Endothelial cell of umbilical vein (primary cell): ENCODE data around the gene RPS25. TPM values are rescaled to one million over a fixed set of nuclear protein-coding genes. Genes with fewer than 3 reads are reported as not detected.

Experiments used
- BruUV-seq: library from RNA; stranded (reverse); fragments of 400-500 nt; replicated peaks from 2 replicates; lab custom pipeline; 2021; lab: Mats Ljungman, UMichigan
- CTCF ChIA-PET: fragments of 300-600, 350-600 bp; sonication (Branson Sonifier 250); formaldehyde crosslinking; loops from one replicate; lab custom pipeline; 2021; ENCODE audit warnings: antibody characterized with exemption, inconsistent platforms; lab: Charles Lee
- POLR2A ChIA-PET: fragments of 300-600, 350-600 bp; sonication (Branson Sonifier 250); formaldehyde crosslinking; loops from one replicate; lab custom pipeline; 2021; ENCODE audit warnings: antibody characterized with exemption, inconsistent platforms; lab: Charles Lee
- DNase-seq: peaks from one replicate; pipeline ENCODE4 v3.0.0-alpha.2; 2011; ENCODE audit warnings: low read depth, low spot score
- FAIRE-seq: peaks from 2 replicates; lab custom pipeline; 2011; peaks lifted over from hg19 to GRCh38; lab: Jason Lieb, UNC
- H2AFZ ChIP-seq: 2 replicates; pipeline ENCODE4 v1.6.0; 2012; ENCODE audit warnings: low read depth, low read length, control low read depth, inconsistent platforms
- H3K27ac ChIP-seq: 2 replicates; pipeline ENCODE4 v1.5.1; 2011; ENCODE audit warnings: low read depth, mild to moderate bottlenecking, control low read depth, low read length, moderate library complexity; ENCODE audit not compliant: insufficient read depth
- H3K27me3 ChIP-seq, 2 experiments: 2 replicates each; pipeline versions ENCODE4 v1.6.0 to v1.6.1; 2011; ENCODE audit warnings: low read length in 2 of 2, mixed read lengths in 1 of 2; ENCODE audit not compliant: control insufficient read depth in 2 of 2, insufficient read depth in 2 of 2
- H3K36me3 ChIP-seq, 2 experiments: 2 replicates in 1 of 2; 3 replicates in 1 of 2; pipeline ENCODE4 v1.5.1; 2011; ENCODE audit warnings: low read length in 2 of 2, mild to moderate bottlenecking in 1 of 2, moderate library complexity in 1 of 2; ENCODE audit not compliant: control insufficient read depth in 2 of 2, insufficient read depth in 2 of 2; ENCODE audit errors: extremely low read depth in 1 of 2
- H3K4me1 ChIP-seq: 3 replicates; pipeline ENCODE4 v1.5.1; 2011; ENCODE audit warnings: mild to moderate bottlenecking, low read length; ENCODE audit not compliant: control insufficient read depth, insufficient read depth; ENCODE audit errors: extremely low read depth
- H3K4me2 ChIP-seq: 2 replicates; pipeline ENCODE4 v1.6.1; 2011; ENCODE audit warnings: low read length, control low read depth, mixed read lengths; ENCODE audit not compliant: insufficient read depth
- H3K4me3 ChIP-seq, 3 experiments: fragments of 200-600 bp in 1 of 3; sonication (generic), shearing (Covaris generic) in 1 of 3; replicated peaks in 1 of 3; 2 replicates each; pipeline ENCODE4 v1.5.1; 2011 to 2016; ENCODE audit warnings: control low read depth in 3 of 3, low read length in 3 of 3, mild to moderate bottlenecking in 2 of 3, inconsistent platforms in 1 of 3, low read depth in 1 of 3, moderate library complexity in 1 of 3; ENCODE audit not compliant: insufficient read depth in 1 of 3
- H3K79me2 ChIP-seq: 2 replicates; pipeline ENCODE4 v1.6.0; 2012; ENCODE audit warnings: low read length, inconsistent platforms; ENCODE audit not compliant: control insufficient read depth, insufficient read depth
- H3K9ac ChIP-seq: replicated peaks from 2 replicates; pipeline ENCODE3; 2011; ENCODE audit warnings: low read length, control low read depth; ENCODE audit not compliant: insufficient read depth; ENCODE audit errors: extremely low read depth
- H3K9me1 ChIP-seq: replicated peaks from 3 replicates; pipeline ENCODE4 v1.6.0; 2011; ENCODE audit warnings: mild to moderate bottlenecking, low read length; ENCODE audit not compliant: control insufficient read depth, insufficient read depth; ENCODE audit errors: extremely low read depth
- H3K9me3 ChIP-seq: replicated peaks from 2 replicates; pipeline ENCODE4 v1.5.1; 2012; ENCODE audit warnings: low read length, inconsistent platforms; ENCODE audit not compliant: control insufficient read depth, insufficient read depth
- H4K20me1 ChIP-seq: replicated peaks from 2 replicates; pipeline ENCODE3; 2011; ENCODE audit warnings: mild to moderate bottlenecking, low read length; ENCODE audit not compliant: control insufficient read depth, insufficient read depth; ENCODE audit errors: extremely low read depth
- FOS ChIP-seq: IDR thresholded peaks from 2 replicates; pipeline ENCODE4 v1.6.1; 2011; ENCODE audit warnings: mild to moderate bottlenecking, low read length, moderate library complexity, borderline replicate concordance; ENCODE audit not compliant: insufficient read depth
- GATA2 ChIP-seq: IDR thresholded peaks from 2 replicates; pipeline ENCODE4 v1.7.0; 2011; ENCODE audit warnings: low read depth, mild to moderate bottlenecking, moderate library complexity, mixed read lengths, low read length; ENCODE audit not compliant: insufficient read length, insufficient read depth
- JUN ChIP-seq: IDR thresholded peaks from 2 replicates; pipeline ENCODE4 v1.6.1; 2011; ENCODE audit warnings: borderline replicate concordance, low read depth; ENCODE audit not compliant: insufficient read length, insufficient read depth
- POLR2A ChIP-seq: IDR thresholded peaks from 2 replicates; pipeline ENCODE4 v1.6.1; 2012; ENCODE audit warnings: low read depth, mild to moderate bottlenecking, control low read depth, low read length
- POLR2AphosphoS5 ChIP-seq: IDR thresholded peaks from 2 replicates; pipeline ENCODE4 v1.6.1; 2012; ENCODE audit warnings: low read depth, mild to moderate bottlenecking, control low read depth, low read length, moderate library complexity; ENCODE audit not compliant: insufficient read depth
- dilution Hi-C: fragments of 300-500 bp; cut with MboI; formaldehyde crosslinking; loops from one replicate; pipeline ENCODE4 v1.15.0; 2019; ENCODE audit warnings: low sequenced_read_pairs; ENCODE audit not compliant: extremely low pct_ligation_motif_present
- intact Hi-C: fragments of 100-400 bp; cut with micrococcal nuclease; formaldehyde crosslinking; loops from one replicate; pipeline ENCODE4 v1.10.0; 2022
- polyA plus RNA-seq, 4 experiments: library from polyadenylated mRNA; depleted of rRNA in 3 of 4; stranded (reverse) in 3 of 4; unstranded in 1 of 4; fragments of >200 nt; gene quantifications; 2 replicates each; pipeline versions ENCODE4 v1.2.1 to v1.2.3, GENCODE V29; 2011 to 2012; ENCODE audit warnings: missing spikeins in 1 of 4
- total RNA-seq: library from RNA; stranded (reverse); gene quantifications from 2 replicates; pipeline ENCODE4 v1.2.3, GENCODE V29; 2021
- TF ChIP-seq, protein P1 (sequence below), 2 donors: IDR thresholded peaks; 1 replicate in 1 of 2; 2 replicates in 1 of 2; pipeline ENCODE4 v1.5.1; 2011; ENCODE audit warnings: low read length in 2 of 2, mild to moderate bottlenecking in 2 of 2, moderate library complexity in 2 of 2, control low read depth in 1 of 2, inconsistent platforms in 1 of 2, low read depth in 1 of 2; ENCODE audit not compliant: insufficient read depth in 1 of 2; ENCODE audit errors: extremely low read depth in 1 of 2
- TF ChIP-seq, protein P2 (sequence below): IDR thresholded peaks from 2 replicates; pipeline ENCODE4 v1.6.1; 2011; ENCODE audit not compliant: insufficient read depth, insufficient read length

Gene RPS25
- total and polyA plus RNA-seq, 2 donors (not counting 3 experiments of a cell fraction or from before 2014, with no cell fraction given) = 887 to 992 TPM

- H2AFZ ChIP-seq = no peak overlapping the region
- dilution Hi-C loops (no loop called here), intact Hi-C loops (loop anchor here (2.0 to 5.0 kb wide), 3 partner anchors 59 to 141 kb away; partner anchors contain the start of genes BCL9L and CENATAC)
- peaks cover 11% of the 10 kb centered on the region for H3K4me1 ChIP-seq
- ChIA-PET CTCF (interaction anchor here (0.6 to 3.5 kb wide), 7 partner anchors 8 to 46 kb away, joined by 3 to 29 read pairs (median 3); partner anchors contain the start of gene VPS11), POLR2A (interaction anchor here (1.5 to 1.9 kb wide), 2 partner anchors 11 to 39 kb away, joined by 5 to 7 read pairs; partner anchors contain the start of gene VPS11)
- H3K79me2 ChIP-seq = peaks cover 19% of the 10 kb centered on the region
- H3K4me3 ChIP-seq = peak overlapping the region; percentile 23 to 72 (median 58)
- H4K20me1 ChIP-seq = no peaks in the 10 kb centered on the region
- peaks cover 19 to 42% of the 10 kb centered on the region in 2 experiments for H3K36me3 ChIP-seq
- no peaks in the 10 kb centered on the region for H3K9me1 ChIP-seq
- BruUV-seq = no TSS peak
- DNase-seq (peak; percentile 49), FAIRE-seq (no peak)
- H3K27ac ChIP-seq = no peak overlapping the region
- no peaks in the 10 kb centered on the region for H3K9me3 ChIP-seq
- H3K9ac ChIP-seq = peak overlapping the region; percentile 85
- H3K4me2 ChIP-seq = peak overlapping the region; percentile 35
- TF ChIP-seq, protein P1, sequence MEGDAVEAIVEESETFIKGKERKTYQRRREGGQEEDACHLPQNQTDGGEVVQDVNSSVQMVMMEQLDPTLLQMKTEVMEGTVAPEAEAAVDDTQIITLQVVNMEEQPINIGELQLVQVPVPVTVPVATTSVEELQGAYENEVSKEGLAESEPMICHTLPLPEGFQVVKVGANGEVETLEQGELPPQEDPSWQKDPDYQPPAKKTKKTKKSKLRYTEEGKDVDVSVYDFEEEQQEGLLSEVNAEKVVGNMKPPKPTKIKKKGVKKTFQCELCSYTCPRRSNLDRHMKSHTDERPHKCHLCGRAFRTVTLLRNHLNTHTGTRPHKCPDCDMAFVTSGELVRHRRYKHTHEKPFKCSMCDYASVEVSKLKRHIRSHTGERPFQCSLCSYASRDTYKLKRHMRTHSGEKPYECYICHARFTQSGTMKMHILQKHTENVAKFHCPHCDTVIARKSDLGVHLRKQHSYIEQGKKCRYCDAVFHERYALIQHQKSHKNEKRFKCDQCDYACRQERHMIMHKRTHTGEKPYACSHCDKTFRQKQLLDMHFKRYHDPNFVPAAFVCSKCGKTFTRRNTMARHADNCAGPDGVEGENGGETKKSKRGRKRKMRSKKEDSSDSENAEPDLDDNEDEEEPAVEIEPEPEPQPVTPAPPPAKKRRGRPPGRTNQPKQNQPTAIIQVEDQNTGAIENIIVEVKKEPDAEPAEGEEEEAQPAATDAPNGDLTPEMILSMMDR (IDR thresholded peaks at IDR 0.05; ENCODE audit: extremely low read depth in 1 of 2, insufficient read depth in 1 of 2, low read depth in 1 of 2, low read length in 2 of 2) = peak; percentile 14 to 18
- TF ChIP-seq JUN = no peak
- TF ChIP-seq POLR2AphosphoS5 = no peak
- TF ChIP-seq FOS = no peak
- no peak for TF ChIP-seq POLR2A
- TF ChIP-seq GATA2 = no peak
- TF ChIP-seq, protein P2, sequence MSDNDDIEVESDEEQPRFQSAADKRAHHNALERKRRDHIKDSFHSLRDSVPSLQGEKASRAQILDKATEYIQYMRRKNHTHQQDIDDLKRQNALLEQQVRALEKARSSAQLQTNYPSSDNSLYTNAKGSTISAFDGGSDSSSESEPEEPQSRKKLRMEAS = no peak
- no peaks in the 10 kb centered on the region for H3K27me3 ChIP-seq
These were observed 37.8 kb upstream of the RPS25 start for GRCh38 chr11:119055901-119056300.
